A549 (cell line): ENCODE data around the gene FSTL5.

ENCODE experiments used
- GATA3 ChIP-seq: IDR thresholded peaks from 2 replicates; pipeline ENCODE4 v1.6.1; 2012; ENCODE audit warnings: borderline replicate concordance
- POLR2A ChIP-seq: IDR thresholded peaks from 2 replicates; pipeline ENCODE4 v1.6.1; 2012; ENCODE audit warnings: mild to moderate bottlenecking, low read length
- TF ChIP-seq, protein P1 (sequence below): fragments of >200 bp; sonication (Bioruptor Twin); formaldehyde crosslinking; IDR thresholded peaks from 3 replicates; pipeline ENCODE4 v1.5.1; 2016

DNA sequence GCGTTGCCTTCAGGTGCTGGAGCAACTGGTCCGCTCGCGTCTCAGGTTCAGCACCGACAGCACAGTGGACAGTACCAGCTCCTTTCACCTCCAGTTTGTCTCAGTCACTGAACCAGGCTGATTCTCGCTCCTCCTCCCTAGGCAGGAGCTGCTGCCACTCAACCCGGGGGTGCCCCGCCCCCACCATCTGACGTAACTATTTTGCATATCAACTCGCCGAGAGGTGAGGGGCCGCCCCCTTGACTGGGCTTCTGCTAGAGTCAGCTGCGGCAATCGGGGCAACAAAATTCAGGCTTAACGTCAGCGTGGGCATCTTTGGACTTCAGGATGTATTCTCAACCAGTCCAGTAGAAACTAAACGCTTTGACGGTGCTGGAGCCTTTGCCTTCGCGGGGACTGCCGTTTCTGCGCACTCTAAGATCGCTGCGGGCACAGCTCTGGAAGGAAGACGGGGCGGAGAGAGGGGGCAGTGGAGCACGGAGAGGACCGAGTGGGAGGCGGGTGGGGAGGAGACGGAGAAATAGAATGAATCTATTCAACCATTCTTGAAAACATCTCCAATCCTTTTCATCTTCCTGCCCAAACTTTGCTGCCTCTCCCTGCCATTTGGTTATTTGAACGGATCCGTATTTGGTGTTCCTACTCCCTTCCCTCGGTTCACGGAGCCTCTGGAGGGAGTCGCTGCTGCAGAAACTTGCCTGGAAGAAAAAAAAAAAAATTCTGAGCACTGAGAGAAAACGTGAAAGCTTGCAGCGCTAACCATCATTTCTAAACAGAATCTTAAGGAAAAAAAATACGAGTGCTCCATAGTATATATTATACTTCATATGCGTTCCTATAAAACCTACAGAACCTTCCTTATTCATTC, at the start of gene FSTL5:
- TF ChIP-seq GATA3 (no peak), POLR2A (no peak)
- TF ChIP-seq, protein P1, sequence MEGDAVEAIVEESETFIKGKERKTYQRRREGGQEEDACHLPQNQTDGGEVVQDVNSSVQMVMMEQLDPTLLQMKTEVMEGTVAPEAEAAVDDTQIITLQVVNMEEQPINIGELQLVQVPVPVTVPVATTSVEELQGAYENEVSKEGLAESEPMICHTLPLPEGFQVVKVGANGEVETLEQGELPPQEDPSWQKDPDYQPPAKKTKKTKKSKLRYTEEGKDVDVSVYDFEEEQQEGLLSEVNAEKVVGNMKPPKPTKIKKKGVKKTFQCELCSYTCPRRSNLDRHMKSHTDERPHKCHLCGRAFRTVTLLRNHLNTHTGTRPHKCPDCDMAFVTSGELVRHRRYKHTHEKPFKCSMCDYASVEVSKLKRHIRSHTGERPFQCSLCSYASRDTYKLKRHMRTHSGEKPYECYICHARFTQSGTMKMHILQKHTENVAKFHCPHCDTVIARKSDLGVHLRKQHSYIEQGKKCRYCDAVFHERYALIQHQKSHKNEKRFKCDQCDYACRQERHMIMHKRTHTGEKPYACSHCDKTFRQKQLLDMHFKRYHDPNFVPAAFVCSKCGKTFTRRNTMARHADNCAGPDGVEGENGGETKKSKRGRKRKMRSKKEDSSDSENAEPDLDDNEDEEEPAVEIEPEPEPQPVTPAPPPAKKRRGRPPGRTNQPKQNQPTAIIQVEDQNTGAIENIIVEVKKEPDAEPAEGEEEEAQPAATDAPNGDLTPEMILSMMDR, result no peak
